ENCODE measurements around the gene C13orf46.

The C13orf46 gene

DNA sequence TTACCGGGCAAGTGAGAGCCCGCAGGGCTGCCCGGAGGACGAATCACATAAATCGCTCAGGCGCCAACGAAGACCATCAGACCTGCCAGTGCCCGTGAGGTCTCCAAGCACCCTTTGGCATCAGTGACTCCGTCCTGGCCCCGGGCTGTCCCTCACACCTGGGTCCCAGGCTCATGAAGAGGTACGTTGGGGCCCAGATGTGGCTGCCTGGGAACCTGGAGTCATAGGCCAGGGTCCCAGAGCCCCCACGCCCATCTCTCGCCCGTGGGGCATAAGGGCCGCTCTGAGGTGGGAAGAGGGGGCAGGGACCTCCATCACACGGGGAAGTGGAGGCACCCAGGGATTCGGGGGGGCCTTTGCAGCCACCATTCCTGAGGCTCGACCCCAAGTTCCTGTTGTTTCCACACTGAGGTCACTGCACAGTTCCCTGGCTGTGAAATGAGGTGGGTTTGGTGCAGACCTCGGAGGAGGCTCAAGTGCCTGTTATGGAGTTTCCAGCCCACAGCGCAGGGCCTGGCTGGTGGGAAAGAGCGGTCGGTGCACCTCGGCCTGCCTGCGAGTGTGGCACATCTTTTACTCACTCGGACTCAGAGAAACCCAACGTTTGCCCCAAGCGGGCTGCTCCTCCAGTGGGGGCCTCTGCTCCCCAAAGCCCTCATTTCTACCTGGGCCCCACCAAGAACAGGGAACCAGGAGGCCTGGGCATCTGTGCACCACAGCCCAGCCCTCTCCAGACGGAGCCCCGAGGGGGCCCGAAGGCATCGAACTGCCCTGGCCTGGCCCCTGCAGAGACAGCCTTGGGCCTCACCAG is 35.9 kb upstream of the C13orf46 start:
- DNase-seq, result no peak

DNA sequence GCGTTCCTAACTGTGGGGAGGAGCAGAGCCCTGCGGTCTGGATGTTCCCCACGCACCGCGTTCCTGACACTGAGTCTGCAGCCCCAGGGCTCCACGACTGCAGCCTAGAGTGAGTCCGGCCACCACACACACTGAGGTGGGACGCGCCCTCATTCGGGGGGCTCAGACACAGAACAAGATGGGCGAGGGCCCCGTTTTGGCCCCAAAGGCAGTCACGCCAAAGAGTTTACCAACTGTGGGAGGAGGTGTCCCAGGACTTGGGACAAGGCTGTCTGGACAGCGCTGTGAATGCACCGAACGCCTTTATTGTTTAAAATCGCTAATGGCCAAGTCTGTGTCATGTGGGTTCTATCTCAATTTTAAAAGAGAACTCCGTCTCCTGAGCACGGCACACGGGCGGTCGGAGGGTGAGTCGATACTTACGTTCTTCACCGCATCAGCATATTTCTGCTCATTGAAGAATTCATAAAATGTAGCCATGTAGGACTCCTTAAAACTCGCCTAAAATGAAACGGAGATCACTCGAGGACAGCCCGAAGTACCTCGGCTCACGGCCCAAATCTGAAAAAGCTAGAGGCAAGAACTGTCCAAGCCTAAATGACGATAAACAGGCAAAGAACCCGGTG is 35.2 kb upstream of the C13orf46 start:
- no peak for DNase-seq

DNA sequence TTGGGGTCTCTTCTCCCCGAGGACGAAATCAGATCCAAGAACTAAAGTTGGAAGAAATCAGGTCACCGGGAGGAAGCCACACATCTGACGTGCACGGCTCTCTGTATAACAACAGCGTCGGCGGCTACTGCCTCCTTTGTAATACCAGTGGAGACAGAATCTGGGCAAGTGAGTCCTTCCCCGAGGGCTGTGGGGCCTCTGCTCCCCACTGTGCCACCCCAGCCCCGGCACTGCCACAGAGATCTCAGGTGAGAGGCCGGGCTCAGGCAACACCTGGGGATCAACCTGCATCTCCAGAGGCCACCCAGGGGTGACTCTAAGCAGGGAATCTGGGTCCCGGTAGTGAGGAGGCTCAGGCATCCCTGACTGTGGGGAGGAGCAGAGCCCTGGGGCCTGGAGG is 33.7 kb upstream of the C13orf46 start:
- no peak for DNase-seq

DNA sequence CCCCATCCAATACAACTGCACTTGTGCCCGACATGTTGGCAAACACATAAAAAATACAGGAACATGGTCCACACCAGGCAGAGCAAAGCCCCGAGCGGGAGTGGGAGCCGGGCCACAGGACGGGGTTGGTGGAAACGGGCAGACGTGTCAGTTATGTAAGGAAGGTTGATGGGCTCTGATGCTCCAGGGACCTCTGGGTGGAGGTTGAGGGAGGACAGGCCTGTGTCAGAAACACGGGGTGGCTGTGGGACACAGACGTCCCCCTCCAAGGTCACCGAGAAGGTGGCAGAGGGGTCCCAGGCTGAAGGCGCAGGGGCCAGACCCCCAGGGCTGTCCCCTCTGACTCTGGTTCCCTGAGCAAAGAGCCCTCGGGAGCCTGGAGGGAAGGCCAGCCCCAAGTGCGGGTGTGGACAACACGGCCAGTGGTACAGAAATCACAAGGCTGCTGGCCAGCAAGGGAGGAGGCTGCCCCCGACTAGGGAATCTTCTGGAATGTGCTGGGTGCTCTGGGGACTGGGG is 31.4 kb upstream of the C13orf46 start:
- no peak for DNase-seq

DNA sequence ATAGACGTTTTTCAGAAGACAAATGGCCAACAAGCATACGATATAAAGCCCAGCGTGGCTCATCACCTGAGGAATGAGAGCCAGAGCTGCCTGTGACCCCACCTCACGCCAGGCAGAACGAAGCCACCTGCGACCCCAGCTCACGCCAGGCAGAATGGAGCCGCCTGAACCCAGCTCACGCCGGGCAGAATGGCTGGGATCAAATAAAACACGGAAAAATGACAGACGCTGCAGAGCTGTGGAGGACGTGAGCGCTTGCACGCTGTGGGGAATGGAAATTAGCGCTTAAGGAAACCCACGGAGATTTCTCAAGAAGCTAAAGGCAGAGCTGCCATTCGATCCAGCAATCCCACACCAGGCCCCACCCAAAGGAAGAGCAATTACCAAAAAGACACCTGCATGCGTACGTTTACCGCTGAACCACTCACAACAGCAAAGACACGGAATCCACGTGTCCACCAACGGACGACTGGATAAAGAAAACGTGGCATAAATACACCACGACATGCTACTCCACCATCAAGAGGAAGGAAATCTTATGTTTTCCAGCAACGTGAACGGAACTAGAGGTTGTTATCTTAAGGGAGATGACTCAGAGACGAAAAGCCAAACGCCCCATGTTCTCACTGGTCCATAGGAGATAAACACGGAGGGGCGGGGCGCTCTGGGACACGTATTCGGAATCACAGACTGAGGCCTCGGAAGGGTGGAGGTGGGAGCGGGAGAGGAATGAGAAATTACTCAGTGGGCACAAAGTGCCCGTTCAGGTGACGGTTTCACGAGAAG is 30.7 kb upstream of the C13orf46 start:
- DNase-seq, result no peak

DNA sequence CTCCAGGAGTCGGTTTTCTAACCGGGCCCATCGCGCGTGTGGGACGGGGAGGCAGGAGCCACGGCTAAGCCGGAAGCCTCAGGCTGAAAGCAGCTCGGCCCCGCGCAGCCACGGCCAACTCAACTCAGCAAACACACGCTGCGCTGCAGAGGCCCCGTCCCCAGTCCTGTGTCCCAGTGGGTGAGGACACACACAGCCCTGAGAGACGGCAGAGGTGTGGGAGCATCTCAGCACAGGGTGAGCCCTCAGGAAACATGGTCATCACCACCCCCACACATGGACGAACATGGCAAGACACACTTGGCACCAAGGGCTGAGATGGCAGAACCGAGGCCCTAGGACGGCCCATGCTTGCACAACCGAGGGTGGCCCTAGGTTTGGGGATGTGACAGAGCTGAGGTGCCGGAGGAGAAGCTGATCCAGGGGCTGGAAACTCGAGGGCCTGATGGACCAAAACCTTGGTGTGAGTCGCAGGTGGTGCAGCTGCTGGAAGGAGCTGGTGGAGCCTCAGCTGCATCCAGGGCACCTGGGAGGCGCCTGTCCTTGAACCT is 29.0 kb upstream of the C13orf46 start:
- no peak for DNase-seq

- peak; percentile 44 for DNase-seq
Observed at GRCh38 chr13:114002009-114002544, 28.2 kb upstream of the C13orf46 start.

DNA sequence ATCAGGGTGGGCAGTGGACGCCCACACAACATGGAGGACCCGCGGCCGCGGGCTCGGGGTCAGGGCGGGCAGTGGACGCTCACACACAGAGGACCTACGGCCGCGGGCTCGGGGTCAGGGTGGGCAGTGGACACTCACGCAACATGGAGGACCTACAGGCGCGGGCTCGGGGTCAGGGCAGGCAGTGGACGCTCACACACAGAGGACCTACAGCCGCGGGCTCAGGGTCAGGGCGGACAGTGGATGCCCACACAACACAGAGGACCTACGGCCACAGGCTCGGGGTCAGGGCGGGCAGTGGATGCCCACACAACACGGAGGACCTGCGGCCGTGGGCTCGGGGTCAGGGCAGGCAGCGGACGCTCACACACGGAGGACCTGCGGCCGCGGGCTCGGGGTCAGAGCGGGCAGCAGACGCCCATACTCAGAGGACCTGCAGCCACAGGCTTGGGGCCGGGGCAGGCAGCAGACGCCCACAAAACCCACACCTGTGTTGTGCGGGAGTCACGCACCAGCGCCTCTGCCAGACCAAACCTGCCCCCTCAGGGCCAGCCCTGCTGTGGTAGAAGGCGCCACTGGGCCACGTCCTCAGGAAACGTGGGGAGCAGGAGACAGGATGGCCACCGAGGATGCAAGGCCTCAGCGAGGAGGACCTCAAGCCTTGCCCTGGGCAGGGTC is 27.6 kb upstream of the C13orf46 start:
- no peak for DNase-seq

DNA sequence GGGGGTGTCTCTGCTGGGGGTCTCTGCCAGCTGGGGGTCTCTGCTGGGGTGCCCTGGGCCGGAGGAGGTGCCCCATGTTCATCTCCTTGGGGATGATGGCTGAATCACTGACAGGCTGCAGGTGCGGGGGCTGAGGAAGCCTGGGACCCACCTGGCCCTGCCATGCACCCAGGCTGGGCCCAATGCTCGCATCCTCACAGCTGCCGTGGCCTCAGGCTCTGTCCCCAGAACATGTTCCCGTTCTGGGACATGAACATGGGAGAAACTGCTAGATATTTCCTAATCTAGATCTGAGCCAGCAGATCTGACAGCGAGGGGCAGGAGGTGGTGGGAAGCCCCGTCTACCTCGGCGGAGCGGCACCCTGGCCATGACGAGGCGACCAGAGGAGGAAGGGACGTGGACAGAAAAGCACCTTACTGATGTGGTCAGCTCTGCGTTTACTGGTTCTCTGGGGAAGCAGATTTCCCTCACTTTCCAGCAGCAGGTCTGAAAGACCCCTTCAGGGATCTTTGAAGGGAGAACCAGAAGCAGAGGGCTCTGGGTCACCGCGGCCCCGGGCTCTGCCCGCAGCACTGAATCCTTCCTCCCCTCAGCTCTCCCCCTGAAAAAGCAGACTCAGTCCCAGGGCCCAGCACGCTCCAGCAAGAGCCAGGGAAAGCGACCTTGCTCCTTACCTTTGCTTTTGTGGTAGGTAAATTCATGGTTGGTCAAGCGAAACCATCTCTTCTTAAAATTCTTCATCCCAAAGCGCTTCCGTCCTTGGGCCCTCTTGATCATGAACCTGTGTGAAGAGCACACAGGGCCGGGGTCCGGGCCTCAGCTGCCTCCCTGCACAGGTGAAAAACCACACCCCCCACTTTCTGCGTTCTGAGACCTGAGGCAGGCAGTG is 26.5 kb upstream of the C13orf46 start:
- no peak for DNase-seq

DNA sequence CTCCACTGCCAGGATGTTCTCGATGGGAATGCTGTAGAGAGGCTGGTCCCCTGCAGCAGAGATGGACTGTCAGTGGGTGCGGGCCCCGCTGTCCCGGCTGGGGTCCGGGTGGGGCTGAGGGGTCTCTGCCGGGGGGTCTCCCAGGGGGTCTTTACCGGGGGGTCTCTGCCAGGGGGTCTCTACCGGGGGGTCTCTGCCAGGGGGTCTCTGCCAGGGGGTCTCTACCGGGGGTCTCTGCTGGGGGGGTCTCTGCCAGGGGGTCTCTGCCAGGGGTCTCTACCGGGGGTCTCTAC is 25.7 kb upstream of the C13orf46 start:
- DNase-seq, result no peak

- DNase-seq, result no peak
Observed at GRCh38 chr13:113998781-113999617, 25.1 kb upstream of the C13orf46 start.

- DNase-seq, result peak; percentile 84
Observed at GRCh38 chr13:113997845-113998751, 24.2 kb upstream of the C13orf46 start.

GRCh38 chr13:113996912-113997745 is 23.3 kb upstream of the C13orf46 start:
- DNase-seq, result no peak

GRCh38 chr13:113996081-113996911 is 22.4 kb upstream of the C13orf46 start:
- DNase-seq, result no peak

- no peak for DNase-seq
Observed at GRCh38 chr13:113995051-113995601, 21.2 kb upstream of the C13orf46 start.

DNA sequence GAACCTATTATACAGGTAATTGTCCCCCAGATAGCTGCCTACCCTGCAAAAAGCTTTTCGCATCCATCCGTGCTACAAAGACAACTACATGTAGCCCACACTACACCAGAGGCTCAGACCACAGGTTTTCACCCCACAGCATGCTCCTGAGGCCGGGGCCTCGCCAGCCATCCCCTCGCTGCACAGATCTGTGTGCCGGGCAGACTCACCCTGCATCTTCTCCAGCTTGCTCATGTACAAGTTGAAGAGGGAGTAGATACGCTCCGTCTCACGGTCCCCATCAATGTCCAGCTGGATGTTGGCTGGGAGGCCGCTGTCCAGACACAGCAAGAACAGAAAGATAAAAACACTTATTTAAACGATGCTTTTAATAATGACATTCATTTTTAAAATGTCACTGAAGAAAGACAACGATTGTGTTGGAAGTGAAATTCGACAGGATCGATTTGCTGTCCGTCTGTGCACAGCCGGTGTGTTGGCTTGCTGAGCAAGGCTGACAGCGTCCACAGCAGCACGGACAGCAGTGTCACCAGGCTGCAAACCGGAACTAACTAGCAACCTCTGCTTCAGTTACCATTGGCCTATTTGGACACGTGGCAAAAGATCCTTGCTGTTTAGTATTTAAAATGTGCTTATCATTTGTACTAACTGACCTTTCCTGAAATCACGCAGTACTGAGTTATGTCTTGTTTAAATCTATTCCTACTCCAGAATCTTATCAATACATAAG is 18.6 kb upstream of the C13orf46 start:
- DNase-seq, result no peak
